ENCODE measurements around the gene IL9. TPM values are rescaled to one million over a fixed set of nuclear protein-coding genes. Genes with fewer than 3 reads are reported as not detected.

The IL9 gene
- total and polyA plus RNA-seq, 10 of the 15 experiments (the other 5 are each of a cell fraction or from before 2014, with no cell fraction given): not detected

GRCh38 chr5:135851186-135851914 is 44.3 kb downstream of the IL9 start (continued):
- TF ChIP-seq PBX3 (IDR thresholded peaks at IDR 0.05; ENCODE audit: insufficient replicate concordance, low read depth, low read length) (no peak), MYC (IDR thresholded peaks at IDR 0.05; ENCODE audit: insufficient read depth, insufficient read length, insufficient replicate concordance, low read length, severe bottlenecking) (no peak), REST (IDR thresholded peaks at IDR 0.05; ENCODE audit: low read depth, low read length) (no peak), RBBP5 (conservative IDR thresholded peaks at IDR 0.05) (no peak)

DNA sequence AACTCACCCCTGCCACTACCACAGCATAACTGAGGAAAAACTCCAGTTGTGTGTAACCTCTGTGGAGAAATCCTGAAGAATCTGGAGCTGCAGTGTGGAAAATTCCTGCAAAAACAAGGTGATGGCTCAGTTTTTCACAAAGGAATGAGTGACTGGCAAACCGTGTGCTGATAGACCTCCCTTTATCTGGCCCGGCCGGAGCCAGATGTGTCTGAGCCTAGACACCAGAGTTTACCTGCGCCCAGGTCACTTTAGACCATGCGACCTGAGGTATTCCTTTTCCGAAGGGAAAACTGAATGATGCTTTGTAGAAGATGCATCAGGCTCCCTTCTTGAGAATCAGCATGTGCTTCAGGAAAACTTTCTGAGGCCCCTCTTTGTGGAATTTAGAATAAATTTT is 45.0 kb downstream of the IL9 start:
- no peaks in the 10 kb centered on the region for H3K36me3 ChIP-seq (ENCODE audit: control insufficient read depth in 2 of 2, insufficient read depth in 2 of 2, low read length in 1 of 2)
- no peak for ATAC-seq
- ChIA-PET RAD21 (ENCODE audit: unreplicated experiment) (no interaction called here), CTCF (interaction anchor here (1.4 kb wide), 1 partner anchor 19 kb away, joined by 3 read pairs; no protein-coding TSS in a partner anchor), POLR2A (no interaction called here), SMC1A (ENCODE audit: uncharacterized antibody, unreplicated experiment) (no interaction called here)
- H3K4me2 ChIP-seq (ENCODE audit: control insufficient read depth, insufficient read depth): no peak overlapping the region
- BruUV-seq (replicated peaks): no TSS peak
- intact Hi-C loops (cut with micrococcal nuclease; ENCODE audit: unreplicated experiment) (no loop called here), in situ Hi-C loops (cut with MboI) (no loop called here)
- H3K9ac ChIP-seq (ENCODE audit: control insufficient read depth, insufficient read depth, low read length): no peak overlapping the region
- FAIRE-seq: no peak
- WGBS (ENCODE audit: insufficient coverage, insufficient replicate concordance, low lambda C conversion rate, missing lambda C conversion rate): 41% methylated on average over 6 of the region's 6 CpGs
- DNase-seq (ENCODE audit: low read depth, low spot score): no peak
- H4K20me1 ChIP-seq (ENCODE audit: control insufficient read depth, insufficient read depth): no peaks in the 10 kb centered on the region
- peaks cover 3 to 4% of the 10 kb centered on the region in 2 experiments; a peak in 2 of 4 replicates for H3K27me3 ChIP-seq (replicated peaks in 1 of 2; ENCODE audit: control insufficient read depth in 2 of 2, insufficient read depth in 2 of 2, low read length in 1 of 2)
- H3K9me3 ChIP-seq (replicated peaks; ENCODE audit: control insufficient read depth, insufficient read depth, low read length): no peaks in the 10 kb centered on the region
- H3K4me3 ChIP-seq: no peak overlapping the region
- no peaks in the 10 kb centered on the region for H3K79me2 ChIP-seq (ENCODE audit: control insufficient read depth, insufficient read depth, low read length)
- no peak overlapping the region for H3K27ac ChIP-seq (ENCODE audit: control insufficient read depth, insufficient read depth)
- H2AFZ ChIP-seq (ENCODE audit: control insufficient read depth, low read depth, low read length): no peak overlapping the region
- no peaks in the 10 kb centered on the region for H3K4me1 ChIP-seq (ENCODE audit: control insufficient read depth, insufficient read depth, low read length)
- TF ChIP-seq SREBF2 (IDR thresholded peaks at IDR 0.05; ENCODE audit: low read length) (no peak), BRCA1 (IDR thresholded peaks at IDR 0.05; ENCODE audit: low read depth, low read length) (no peak), LARP7 (IDR thresholded peaks at IDR 0.05) (no peak), ZBTB40 (IDR thresholded peaks at IDR 0.05; ENCODE audit: borderline replicate concordance) (no peak)
- TF ChIP-seq, protein P1, sequence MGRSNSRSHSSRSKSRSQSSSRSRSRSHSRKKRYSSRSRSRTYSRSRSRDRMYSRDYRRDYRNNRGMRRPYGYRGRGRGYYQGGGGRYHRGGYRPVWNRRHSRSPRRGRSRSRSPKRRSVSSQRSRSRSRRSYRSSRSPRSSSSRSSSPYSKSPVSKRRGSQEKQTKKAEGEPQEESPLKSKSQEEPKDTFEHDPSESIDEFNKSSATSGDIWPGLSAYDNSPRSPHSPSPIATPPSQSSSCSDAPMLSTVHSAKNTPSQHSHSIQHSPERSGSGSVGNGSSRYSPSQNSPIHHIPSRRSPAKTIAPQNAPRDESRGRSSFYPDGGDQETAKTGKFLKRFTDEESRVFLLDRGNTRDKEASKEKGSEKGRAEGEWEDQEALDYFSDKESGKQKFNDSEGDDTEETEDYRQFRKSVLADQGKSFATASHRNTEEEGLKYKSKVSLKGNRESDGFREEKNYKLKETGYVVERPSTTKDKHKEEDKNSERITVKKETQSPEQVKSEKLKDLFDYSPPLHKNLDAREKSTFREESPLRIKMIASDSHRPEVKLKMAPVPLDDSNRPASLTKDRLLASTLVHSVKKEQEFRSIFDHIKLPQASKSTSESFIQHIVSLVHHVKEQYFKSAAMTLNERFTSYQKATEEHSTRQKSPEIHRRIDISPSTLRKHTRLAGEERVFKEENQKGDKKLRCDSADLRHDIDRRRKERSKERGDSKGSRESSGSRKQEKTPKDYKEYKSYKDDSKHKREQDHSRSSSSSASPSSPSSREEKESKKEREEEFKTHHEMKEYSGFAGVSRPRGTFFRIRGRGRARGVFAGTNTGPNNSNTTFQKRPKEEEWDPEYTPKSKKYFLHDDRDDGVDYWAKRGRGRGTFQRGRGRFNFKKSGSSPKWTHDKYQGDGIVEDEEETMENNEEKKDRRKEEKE (IDR thresholded peaks at IDR 0.05): no peak
